Stomach (tissue), 4 donors: ENCODE measurements around the gene CREBBP.

Experiments used
- CTCF ChIP-seq, 7 experiments: fragments of 450-650 bp in 4 of 7; fragments of 200-600 bp in 3 of 7; sonication (generic) in 3 of 7; IDR thresholded peaks; one replicate each; pipeline ENCODE4 v1.5.1; 2016 to 2019; ENCODE audit warnings: antibody characterized with exemption in 7 of 7, control low read depth in 2 of 7, mild to moderate bottlenecking in 1 of 7
- EP300 ChIP-seq: sonication (generic); formaldehyde crosslinking; IDR thresholded peaks from one replicate; pipeline ENCODE4 v1.6.1; 2017; ENCODE audit warnings: antibody characterized with exemption
- POLR2A ChIP-seq, 4 donors: fragments of 450-650 bp; IDR thresholded peaks; one replicate each; pipeline ENCODE4 v1.6.1; 2016; ENCODE audit warnings: antibody characterized with exemption in 4 of 4, control low read depth in 2 of 4, mild to moderate bottlenecking in 1 of 4, moderate library complexity in 1 of 4
- POLR2AphosphoS5 ChIP-seq, 3 donors: sonication (generic); formaldehyde crosslinking; IDR thresholded peaks; one replicate each; pipeline ENCODE4 v1.6.1; 2016; ENCODE audit warnings: antibody characterized with exemption in 3 of 3

- TF ChIP-seq POLR2AphosphoS5 (IDR thresholded peaks at IDR 0.05): no peak
- TF ChIP-seq CTCF (IDR thresholded peaks at IDR 0.05): no peak
- no peak for TF ChIP-seq POLR2A (IDR thresholded peaks at IDR 0.05)
- TF ChIP-seq EP300: no peak
Observed at GRCh38 chr16:3766177-3766576, 114.3 kb downstream of the CREBBP start.
